IMR-90 (cell line): ENCODE results near the gene SYNE2.

Experiments used
- CHD1 ChIP-seq: IDR thresholded peaks from 2 replicates; pipeline ENCODE4 v1.6.1; 2012; ENCODE audit warnings: low read depth, low read length, improper control_type of control experiment
- FOS ChIP-seq: fragments of 150-350 bp; IDR thresholded peaks from 2 replicates; pipeline ENCODE4 v1.6.1; 2016; ENCODE audit warnings: low read depth, low read length
- MAZ ChIP-seq: IDR thresholded peaks from 2 replicates; pipeline ENCODE4 v1.6.1; 2012; ENCODE audit warnings: low read depth, mild to moderate bottlenecking, low read length, improper control_type of control experiment, moderate library complexity, borderline replicate concordance
- POLR2A ChIP-seq: IDR thresholded peaks from 2 replicates; pipeline ENCODE4 v1.6.1; 2012; ENCODE audit warnings: mild to moderate bottlenecking, low read depth, low read length
- RCOR1 ChIP-seq: IDR thresholded peaks from 2 replicates; pipeline ENCODE4 v1.6.1; 2012; ENCODE audit warnings: mild to moderate bottlenecking, low read length, improper control_type of control experiment; ENCODE audit not compliant: insufficient replicate concordance
- SMC3 ChIP-seq: fragments of 150-350 bp; IDR thresholded peaks from 2 replicates; pipeline ENCODE4 v1.6.1; 2016; ENCODE audit warnings: low read depth, mild to moderate bottlenecking, antibody characterized with exemption, low read length, moderate library complexity
- TF ChIP-seq, protein P1 (sequence below): conservative IDR thresholded peaks from 2 replicates; pipeline ENCODE4 v1.5.1; 2012; ENCODE audit warnings: mild to moderate bottlenecking, low read depth, low read length, improper control_type of control experiment
- TF ChIP-seq, protein P2 (sequence below): fragments of 150-350 bp; IDR thresholded peaks from 2 replicates; pipeline ENCODE4 v1.6.1; 2016; ENCODE audit warnings: low read depth, mild to moderate bottlenecking, low read length, moderate library complexity, borderline replicate concordance

DNA sequence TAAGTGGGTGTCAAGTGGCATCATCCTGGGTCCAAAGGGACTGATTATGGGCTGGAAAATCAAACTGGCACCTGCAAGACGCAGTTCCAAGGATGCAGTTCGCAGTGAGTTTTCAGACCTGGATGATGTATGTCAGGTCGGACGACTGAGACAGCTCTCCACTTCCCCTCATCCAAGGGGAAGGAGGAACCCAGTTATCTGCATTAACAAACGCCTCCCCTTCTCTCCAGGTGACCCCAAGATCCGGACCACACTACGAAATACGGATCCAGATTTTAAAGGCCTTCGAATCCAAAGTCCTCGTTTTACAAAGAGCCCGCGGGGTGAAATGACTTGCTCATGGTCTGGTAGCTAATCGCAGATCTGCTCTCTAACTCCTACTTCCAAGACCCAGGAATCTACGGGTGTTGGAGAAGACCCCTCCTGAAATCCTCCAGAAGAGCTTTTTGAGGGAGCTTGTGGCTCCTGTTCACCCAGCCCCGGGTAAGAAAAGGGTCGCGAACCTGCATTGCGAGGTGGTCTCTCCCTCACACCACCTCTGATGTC lies 460 bp upstream of the SYNE2 start:
- TF ChIP-seq CHD1 = no peak
- TF ChIP-seq, protein P1, sequence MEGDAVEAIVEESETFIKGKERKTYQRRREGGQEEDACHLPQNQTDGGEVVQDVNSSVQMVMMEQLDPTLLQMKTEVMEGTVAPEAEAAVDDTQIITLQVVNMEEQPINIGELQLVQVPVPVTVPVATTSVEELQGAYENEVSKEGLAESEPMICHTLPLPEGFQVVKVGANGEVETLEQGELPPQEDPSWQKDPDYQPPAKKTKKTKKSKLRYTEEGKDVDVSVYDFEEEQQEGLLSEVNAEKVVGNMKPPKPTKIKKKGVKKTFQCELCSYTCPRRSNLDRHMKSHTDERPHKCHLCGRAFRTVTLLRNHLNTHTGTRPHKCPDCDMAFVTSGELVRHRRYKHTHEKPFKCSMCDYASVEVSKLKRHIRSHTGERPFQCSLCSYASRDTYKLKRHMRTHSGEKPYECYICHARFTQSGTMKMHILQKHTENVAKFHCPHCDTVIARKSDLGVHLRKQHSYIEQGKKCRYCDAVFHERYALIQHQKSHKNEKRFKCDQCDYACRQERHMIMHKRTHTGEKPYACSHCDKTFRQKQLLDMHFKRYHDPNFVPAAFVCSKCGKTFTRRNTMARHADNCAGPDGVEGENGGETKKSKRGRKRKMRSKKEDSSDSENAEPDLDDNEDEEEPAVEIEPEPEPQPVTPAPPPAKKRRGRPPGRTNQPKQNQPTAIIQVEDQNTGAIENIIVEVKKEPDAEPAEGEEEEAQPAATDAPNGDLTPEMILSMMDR = no peak
- no peak for TF ChIP-seq FOS
- no peak for TF ChIP-seq SMC3
- TF ChIP-seq RCOR1 = no peak
- no peak for TF ChIP-seq POLR2A
- TF ChIP-seq, protein P2, sequence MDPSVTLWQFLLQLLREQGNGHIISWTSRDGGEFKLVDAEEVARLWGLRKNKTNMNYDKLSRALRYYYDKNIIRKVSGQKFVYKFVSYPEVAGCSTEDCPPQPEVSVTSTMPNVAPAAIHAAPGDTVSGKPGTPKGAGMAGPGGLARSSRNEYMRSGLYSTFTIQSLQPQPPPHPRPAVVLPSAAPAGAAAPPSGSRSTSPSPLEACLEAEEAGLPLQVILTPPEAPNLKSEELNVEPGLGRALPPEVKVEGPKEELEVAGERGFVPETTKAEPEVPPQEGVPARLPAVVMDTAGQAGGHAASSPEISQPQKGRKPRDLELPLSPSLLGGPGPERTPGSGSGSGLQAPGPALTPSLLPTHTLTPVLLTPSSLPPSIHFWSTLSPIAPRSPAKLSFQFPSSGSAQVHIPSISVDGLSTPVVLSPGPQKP = no peak
- no peak for TF ChIP-seq MAZ
